ENCODE data around the gene KHSRP.

KHSRP gene

DNA sequence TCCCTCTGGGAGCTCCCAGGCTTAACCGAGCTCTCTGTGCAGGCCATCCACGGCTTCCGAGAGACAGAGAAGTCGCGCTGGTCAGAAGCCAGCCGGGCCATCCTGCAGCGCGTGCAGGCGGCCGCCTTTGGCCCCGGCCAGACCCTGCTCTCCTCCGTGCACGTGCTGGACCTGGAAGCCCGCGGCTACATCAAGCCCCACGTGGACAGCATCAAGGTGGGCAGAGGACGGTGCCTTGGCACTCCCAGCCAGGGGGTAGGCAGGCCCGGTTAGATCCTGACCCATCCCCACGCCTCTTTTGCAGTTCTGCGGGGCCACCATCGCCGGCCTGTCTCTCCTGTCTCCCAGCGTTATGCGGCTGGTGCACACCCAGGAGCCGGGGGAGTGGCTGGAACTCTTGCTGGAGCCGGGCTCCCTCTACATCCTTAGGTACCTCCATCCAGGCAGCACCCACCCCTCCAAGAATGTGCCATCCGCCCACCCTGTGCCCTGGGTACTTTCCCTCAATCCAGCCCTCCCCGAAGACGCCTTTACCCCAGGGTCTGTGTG lies 50.4 kb downstream of the KHSRP start:
- peaks cover 11% of the 10 kb centered on the region for H3K4me1 Mint-ChIP-seq (ENCODE audit: low read depth)
- no peaks in the 10 kb centered on the region for H3K27me3 Mint-ChIP-seq
- no peaks in the 10 kb centered on the region for H3K36me3 Mint-ChIP-seq
- no peak overlapping the region for H3K4me3 Mint-ChIP-seq
- H3K27ac Mint-ChIP-seq, result peak overlapping the region; percentile 46
- no peaks in the 10 kb centered on the region for H3K9me3 Mint-ChIP-seq (ENCODE audit: low read depth)

DNA sequence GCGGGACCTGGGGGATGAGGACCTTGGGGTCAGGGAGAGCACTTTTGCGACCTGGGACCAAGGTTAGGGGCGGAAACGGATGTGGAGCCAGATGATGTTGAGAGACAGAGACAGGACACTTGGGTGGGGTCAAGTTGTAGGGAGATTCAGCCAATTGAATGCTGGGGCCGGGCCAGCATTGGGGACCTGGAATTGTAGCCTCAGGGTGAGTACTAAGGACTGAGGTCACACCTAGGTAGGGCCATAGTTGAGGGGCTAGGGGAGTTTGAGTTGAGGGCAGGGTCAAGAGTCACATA lies 50.9 kb downstream of the KHSRP start:
- no peaks in the 10 kb centered on the region for H3K9me3 Mint-ChIP-seq (ENCODE audit: low read depth)
- no peaks in the 10 kb centered on the region for H3K36me3 Mint-ChIP-seq
- peak overlapping the region; percentile 70 for H3K27ac Mint-ChIP-seq
- peaks cover 11% of the 10 kb centered on the region for H3K4me1 Mint-ChIP-seq (ENCODE audit: low read depth)
- H3K4me3 Mint-ChIP-seq, result peak overlapping the region; percentile 88
- no peaks in the 10 kb centered on the region for H3K27me3 Mint-ChIP-seq

DNA sequence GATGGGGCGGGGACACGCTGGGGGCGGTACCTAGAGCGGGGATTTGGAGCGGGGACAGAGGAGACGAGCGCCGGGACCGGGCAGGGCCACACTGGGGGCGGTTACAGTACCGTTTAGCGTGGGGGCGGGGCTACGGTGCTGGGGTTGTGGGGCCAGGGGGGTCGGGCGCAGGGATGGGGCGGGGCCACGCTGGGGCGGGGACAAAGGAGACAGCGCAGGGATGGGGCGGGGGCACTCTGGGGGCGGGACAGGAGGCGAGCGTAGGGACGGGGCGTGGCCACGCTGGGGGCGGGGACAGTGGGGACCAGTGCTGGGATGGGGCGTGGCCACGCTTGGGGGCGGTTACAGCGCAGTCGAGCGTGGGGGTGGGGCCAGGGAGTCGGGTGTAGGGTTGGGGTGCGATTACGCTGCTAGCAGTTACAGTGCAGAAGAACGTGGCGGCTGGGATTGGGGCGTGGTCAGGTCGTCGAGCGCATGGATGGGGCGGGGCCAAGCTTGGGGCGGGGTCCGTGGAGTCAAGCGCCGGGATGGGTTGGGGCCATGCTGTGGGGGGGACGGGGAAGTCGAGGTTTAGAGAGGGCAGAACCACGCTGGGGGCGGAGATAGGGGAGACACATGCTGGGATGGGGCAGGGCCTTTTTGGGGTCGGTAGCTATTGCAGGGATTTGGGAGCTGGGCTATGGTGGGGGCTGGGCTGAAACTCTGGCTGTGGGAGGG lies 51.4 kb downstream of the KHSRP start:
- peak overlapping the region; percentile 88 for H3K4me3 Mint-ChIP-seq

DNA sequence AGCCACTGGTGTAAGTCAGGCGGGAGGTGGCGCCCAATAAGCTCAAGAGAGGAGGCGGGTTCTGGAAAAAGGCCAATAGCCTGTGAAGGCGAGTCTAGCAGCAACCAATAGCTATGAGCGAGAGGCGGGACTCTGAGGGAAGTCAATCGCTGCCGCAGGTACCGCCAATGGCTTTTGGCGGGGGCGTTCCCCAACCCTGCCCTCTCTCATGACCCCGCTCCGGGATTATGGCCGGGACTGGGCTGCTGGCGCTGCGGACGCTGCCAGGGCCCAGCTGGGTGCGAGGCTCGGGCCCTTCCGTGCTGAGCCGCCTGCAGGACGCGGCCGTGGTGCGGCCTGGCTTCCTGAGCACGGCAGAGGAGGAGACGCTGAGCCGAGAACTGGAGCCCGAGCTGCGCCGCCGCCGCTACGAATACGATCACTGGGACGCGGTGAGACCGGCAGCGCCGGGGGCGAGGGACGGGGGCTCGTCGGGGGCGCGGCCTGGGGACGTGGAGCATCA lies 52.0 kb downstream of the KHSRP start, which contains the start of gene ALKBH7:
ALKBH7 (plus strand) TSS at position 201 of the 502 bp plus-strand sequence; CDS start at position 228, 27 bp downstream.
- Mint-ChIP-seq H3K36me3 (no peaks in the 10 kb centered on the region), H3K4me3 (peak within 1 kb of the TSS; percentile 88), H3K27me3 (no peaks in the 10 kb centered on the region), H3K9me3 (ENCODE audit: low read depth) (no peaks in the 10 kb centered on the region), H3K4me1 (ENCODE audit: low read depth) (peaks cover 11% of the 10 kb centered on the region), H3K27ac (peak within 1 kb of the TSS; percentile 92)

More for the DNA sequence above, 51.4 kb downstream of the KHSRP start:
- Mint-ChIP-seq H3K27me3 (no peaks in the 10 kb centered on the region), H3K27ac (peak overlapping the region; percentile 92), H3K36me3 (no peaks in the 10 kb centered on the region), H3K4me1 (ENCODE audit: low read depth) (peaks cover 11% of the 10 kb centered on the region), H3K9me3 (ENCODE audit: low read depth) (no peaks in the 10 kb centered on the region)

DNA sequence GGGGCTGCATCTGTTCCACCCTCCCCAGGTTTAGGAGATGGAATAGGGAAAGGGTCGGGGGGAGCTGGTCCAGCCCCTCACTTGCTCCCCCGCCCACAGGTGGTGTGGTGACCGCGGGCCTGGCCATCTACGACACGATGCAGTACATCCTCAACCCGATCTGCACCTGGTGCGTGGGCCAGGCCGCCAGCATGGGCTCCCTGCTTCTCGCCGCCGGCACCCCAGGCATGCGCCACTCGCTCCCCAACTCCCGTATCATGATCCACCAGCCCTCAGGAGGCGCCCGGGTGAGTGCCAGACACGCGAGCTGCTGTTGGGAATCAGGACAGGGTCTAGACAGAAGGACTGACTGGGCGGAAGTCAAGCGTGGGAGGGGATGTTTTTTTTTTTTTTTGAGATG lies 60.3 kb downstream of the KHSRP start:
- Mint-ChIP-seq H3K27me3 (no peaks in the 10 kb centered on the region), H3K4me1 (ENCODE audit: low read depth) (peaks cover 17% of the 10 kb centered on the region), H3K9me3 (ENCODE audit: low read depth) (no peaks in the 10 kb centered on the region), H3K36me3 (no peaks in the 10 kb centered on the region), H3K4me3 (peak overlapping the region; percentile 32), H3K27ac (no peak overlapping the region)

Measured in activated naive CD8-positive, alpha-beta T cell (primary cell).